Hepatocyte (in vitro differentiated cells): ENCODE measurements around the gene ZBP1. TPM values are rescaled to one million over a fixed set of nuclear protein-coding genes. Genes with fewer than 3 reads are reported as not detected.

Experiments
- DNase-seq: peaks from one replicate; pipeline ENCODE4 v3.0.0-alpha.2; 2016; ENCODE audit warnings: low spot score
- H2AFZ ChIP-seq: fragments of 200-600 bp; sonication (generic); 2 replicates; pipeline ENCODE4 v1.6.0; 2016; ENCODE audit warnings: antibody characterized with exemption, mild to moderate bottlenecking
- H3K27ac ChIP-seq: fragments of 200-600 bp; sonication (generic); 2 replicates; pipeline ENCODE4 v1.5.1; 2016; ENCODE audit warnings: mild to moderate bottlenecking
- H3K27me3 ChIP-seq: fragments of 200-600 bp; sonication (generic); 2 replicates; pipeline ENCODE4 v1.6.1; 2016
- H3K36me3 ChIP-seq: fragments of 200-600 bp; sonication (generic); replicated peaks from 2 replicates; pipeline ENCODE4 v1.5.1; 2016; ENCODE audit warnings: low read depth; ENCODE audit not compliant: insufficient read depth
- H3K4me1 ChIP-seq: fragments of 200-600 bp; sonication (generic); 2 replicates; pipeline ENCODE4 v1.5.1; 2016; ENCODE audit warnings: mild to moderate bottlenecking, moderate library complexity; ENCODE audit not compliant: insufficient read depth
- H3K4me2 ChIP-seq: fragments of 200-600 bp; sonication (generic); 2 replicates; pipeline ENCODE4 v1.6.0; 2016
- H3K4me3 ChIP-seq: fragments of 200-600 bp; sonication (generic); 2 replicates; pipeline ENCODE4 v1.5.1; 2016; ENCODE audit warnings: mild to moderate bottlenecking
- H3K79me2 ChIP-seq: fragments of 200-600 bp; sonication (generic); 2 replicates; pipeline ENCODE4 v1.6.0; 2017; ENCODE audit warnings: mild to moderate bottlenecking
- H3K9me2 ChIP-seq: fragments of 200-600 bp; sonication (generic); replicated peaks from 2 replicates; pipeline ENCODE4 v1.6.0; 2017; ENCODE audit warnings: mild to moderate bottlenecking; ENCODE audit not compliant: insufficient read depth
- H3K9me3 ChIP-seq: fragments of 200-600 bp; sonication (generic); 2 replicates; pipeline ENCODE4 v1.5.1; 2016; ENCODE audit warnings: low read depth, mild to moderate bottlenecking
- H4K20me1 ChIP-seq: fragments of 200-600 bp; sonication (generic); 2 replicates; pipeline ENCODE4 v1.6.0; 2016; ENCODE audit warnings: mild to moderate bottlenecking; ENCODE audit not compliant: insufficient read depth, poor library complexity, severe bottlenecking
- EZH2 ChIP-seq: fragments of 200-600 bp; sonication (generic); IDR thresholded peaks from 2 replicates; pipeline ENCODE4 v1.6.1; 2016; ENCODE audit warnings: antibody characterized with exemption, mild to moderate bottlenecking, borderline replicate concordance
- EZH2phosphoT487 ChIP-seq: fragments of 200-600 bp; sonication (generic); IDR thresholded peaks from one replicate; pipeline ENCODE4 v1.6.1; 2018; ENCODE audit warnings: antibody characterized with exemption, mild to moderate bottlenecking, low read depth, moderate library complexity; ENCODE audit not compliant: unreplicated experiment, severe bottlenecking
- WGBS: methylation state at CpG from one replicate; pipeline ENCODE4 v1.1.6; 2016; ENCODE audit warnings: low lambda C conversion rate; ENCODE audit errors: missing lambda C conversion rate; 5-methylcytosine and 5-hydroxymethylcytosine counted together
- polyA plus RNA-seq: library from polyadenylated mRNA; unstranded; fragments of >200 nt; fragmentation: Nextera tagmentation; extraction: Ambion mirVana; gene quantifications from 2 replicates; pipeline ENCODE4 v1.2.1, GENCODE V29; 2016
- total RNA-seq: library from RNA; depleted of rRNA; stranded (reverse); fragments of >200 nt; gene quantifications from 2 replicates; pipeline ENCODE4 v1.2.3, GENCODE V29; 2014
- TF ChIP-seq, protein P1 (sequence below): fragments of 200-600 bp; sonication (generic); IDR thresholded peaks from 2 replicates; pipeline ENCODE4 v1.5.1; 2016; ENCODE audit warnings: antibody characterized with exemption, mild to moderate bottlenecking; ENCODE audit not compliant: poor library complexity

ZBP1 gene
- total and polyA plus RNA-seq, 2 experiments from 2014 or later = not detected

DNA sequence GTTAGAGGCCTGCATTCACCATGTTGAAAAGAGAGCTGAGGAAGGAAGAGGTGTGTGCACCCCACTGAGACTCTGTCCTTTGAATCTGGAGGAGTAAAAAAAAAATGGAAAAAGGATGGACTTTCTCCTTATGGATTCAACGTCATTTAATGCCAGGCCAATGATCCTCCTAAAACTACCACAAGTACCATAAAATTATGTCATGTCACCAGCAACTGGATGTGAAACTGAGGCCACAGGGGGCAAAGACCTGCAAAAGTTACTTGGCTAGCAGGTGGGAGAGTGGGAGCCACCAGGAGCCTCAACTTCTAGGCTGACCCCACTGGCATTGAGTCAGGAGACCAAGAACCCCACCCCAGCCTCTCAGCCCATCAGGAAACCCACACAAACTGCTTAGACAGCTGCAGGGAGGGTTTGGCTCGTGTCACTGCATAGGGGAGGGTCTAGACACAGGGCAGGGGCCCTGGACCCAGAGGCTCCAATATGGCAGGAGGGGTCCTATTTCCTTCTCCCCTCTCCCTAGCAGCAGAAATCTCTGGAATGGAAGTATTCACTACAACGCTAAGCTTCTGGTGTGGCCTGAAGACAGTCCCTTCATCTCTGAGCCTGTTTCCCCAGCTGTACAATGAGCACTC, 48.3 kb downstream of the ZBP1 start:
- Histone ChIP-seq H3K27me3 (peaks cover 11% of the 10 kb centered on the region), H3K79me2 (no peaks in the 10 kb centered on the region), H2AFZ (no peak overlapping the region), H3K9me2 (no peaks in the 10 kb centered on the region), H4K20me1 (no peaks in the 10 kb centered on the region), H3K36me3 (no peaks in the 10 kb centered on the region), H3K4me2 (no peak overlapping the region), H3K27ac (no peak overlapping the region), H3K4me1 (peaks cover 8% of the 10 kb centered on the region), H3K9me3 (no peaks in the 10 kb centered on the region), H3K4me3 (no peak overlapping the region)
- no peak for DNase-seq
- 93% methylated on average over 3 of the region's 3 CpGs for whole genome bisulfite sequencing
- TF ChIP-seq EZH2phosphoT487 = no peak
- no peak for TF ChIP-seq EZH2

DNA sequence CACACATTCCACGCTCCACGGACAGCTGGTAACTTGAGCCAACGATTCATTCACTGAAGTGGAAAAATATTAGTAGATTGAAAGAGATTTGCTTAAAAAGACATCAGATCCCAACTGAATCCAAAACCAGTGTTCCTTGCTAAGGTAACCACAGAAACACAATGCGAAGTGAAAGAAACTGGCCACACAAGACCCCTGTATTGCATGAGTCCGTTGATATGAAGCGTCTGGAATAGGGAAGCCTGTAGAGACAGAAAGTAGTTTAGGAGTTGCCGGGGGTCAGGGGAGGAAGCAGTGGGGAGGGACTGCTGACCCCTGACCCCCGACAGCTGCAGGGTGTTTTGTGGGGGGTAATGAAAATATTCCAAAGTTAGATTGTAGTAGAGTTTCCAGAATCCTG, 49.3 kb downstream of the ZBP1 start:
- Histone ChIP-seq H2AFZ (no peak overlapping the region), H3K9me2 (no peaks in the 10 kb centered on the region), H3K36me3 (no peaks in the 10 kb centered on the region), H3K27ac (no peak overlapping the region), H3K9me3 (no peaks in the 10 kb centered on the region), H3K4me2 (no peak overlapping the region), H3K4me3 (no peak overlapping the region), H3K4me1 (peaks cover 8% of the 10 kb centered on the region), H3K27me3 (peaks cover 11% of the 10 kb centered on the region), H3K79me2 (no peaks in the 10 kb centered on the region), H4K20me1 (no peaks in the 10 kb centered on the region)
- 68% methylated on average over 8 of the region's 8 CpGs for WGBS
- TF ChIP-seq EZH2phosphoT487 = no peak
- no peak for TF ChIP-seq EZH2
- TF ChIP-seq, protein P1, sequence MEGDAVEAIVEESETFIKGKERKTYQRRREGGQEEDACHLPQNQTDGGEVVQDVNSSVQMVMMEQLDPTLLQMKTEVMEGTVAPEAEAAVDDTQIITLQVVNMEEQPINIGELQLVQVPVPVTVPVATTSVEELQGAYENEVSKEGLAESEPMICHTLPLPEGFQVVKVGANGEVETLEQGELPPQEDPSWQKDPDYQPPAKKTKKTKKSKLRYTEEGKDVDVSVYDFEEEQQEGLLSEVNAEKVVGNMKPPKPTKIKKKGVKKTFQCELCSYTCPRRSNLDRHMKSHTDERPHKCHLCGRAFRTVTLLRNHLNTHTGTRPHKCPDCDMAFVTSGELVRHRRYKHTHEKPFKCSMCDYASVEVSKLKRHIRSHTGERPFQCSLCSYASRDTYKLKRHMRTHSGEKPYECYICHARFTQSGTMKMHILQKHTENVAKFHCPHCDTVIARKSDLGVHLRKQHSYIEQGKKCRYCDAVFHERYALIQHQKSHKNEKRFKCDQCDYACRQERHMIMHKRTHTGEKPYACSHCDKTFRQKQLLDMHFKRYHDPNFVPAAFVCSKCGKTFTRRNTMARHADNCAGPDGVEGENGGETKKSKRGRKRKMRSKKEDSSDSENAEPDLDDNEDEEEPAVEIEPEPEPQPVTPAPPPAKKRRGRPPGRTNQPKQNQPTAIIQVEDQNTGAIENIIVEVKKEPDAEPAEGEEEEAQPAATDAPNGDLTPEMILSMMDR = no peak
- no peak for DNase-seq

DNA sequence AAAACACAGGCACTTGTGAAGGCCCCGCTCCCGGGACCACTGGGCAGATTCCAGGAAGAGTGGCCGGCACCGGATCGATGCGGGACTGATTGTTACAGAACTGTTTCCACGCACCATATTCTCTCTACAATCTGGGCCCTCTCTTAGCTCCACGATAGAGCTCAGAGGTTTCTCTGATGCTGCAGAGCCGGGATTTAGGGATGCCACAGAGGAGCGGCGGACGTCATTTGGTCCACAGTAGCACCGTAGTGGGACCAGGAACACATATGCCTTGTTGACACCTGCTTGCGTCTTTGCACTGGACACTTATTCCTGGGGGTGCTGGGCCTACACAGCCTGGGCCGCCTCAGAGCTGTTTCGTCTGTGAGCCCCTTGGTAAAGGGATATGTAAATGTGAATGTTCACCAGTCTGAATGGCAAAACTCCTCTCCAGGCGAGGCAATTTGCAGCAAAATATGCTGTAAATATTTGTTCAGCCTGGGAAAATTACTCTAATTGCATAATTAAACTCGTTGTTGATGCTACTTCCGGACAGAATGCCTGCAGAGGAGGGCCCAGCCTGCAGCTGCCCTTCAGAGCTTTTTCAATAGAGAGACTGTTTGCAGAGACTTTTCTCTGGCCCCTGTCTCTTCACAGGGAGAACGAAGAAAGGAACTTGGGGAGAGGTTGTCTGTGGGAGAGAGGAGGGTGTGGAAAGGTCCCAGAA, 49.9 kb downstream of the ZBP1 start:
- Histone ChIP-seq H3K27ac (no peak overlapping the region), H3K27me3 (peaks cover 9% of the 10 kb centered on the region), H2AFZ (no peak overlapping the region), H3K9me3 (no peaks in the 10 kb centered on the region), H3K4me3 (no peak overlapping the region), H3K79me2 (no peaks in the 10 kb centered on the region), H3K4me1 (peaks cover 8% of the 10 kb centered on the region), H3K4me2 (no peak overlapping the region), H3K9me2 (no peaks in the 10 kb centered on the region), H4K20me1 (no peaks in the 10 kb centered on the region), H3K36me3 (no peaks in the 10 kb centered on the region)
- WGBS = 83% methylated on average over 20 of the region's 20 CpGs
- no peak for DNase-seq
- no peak for TF ChIP-seq EZH2
- no peak for TF ChIP-seq EZH2phosphoT487
- TF ChIP-seq, protein P1 = no peak

- no peaks in the 10 kb centered on the region for H3K9me3 ChIP-seq
- H3K27me3 ChIP-seq = no peaks in the 10 kb centered on the region
- DNase-seq = no peak
- H3K4me2 ChIP-seq = no peak overlapping the region
- no peaks in the 10 kb centered on the region for H4K20me1 ChIP-seq
- no peak overlapping the region for H2AFZ ChIP-seq
- H3K4me1 ChIP-seq = peaks cover 8% of the 10 kb centered on the region
- no peaks in the 10 kb centered on the region for H3K9me2 ChIP-seq
- WGBS = 93% methylated on average over 12 of the region's 12 CpGs
- H3K27ac ChIP-seq = no peak overlapping the region
- no peaks in the 10 kb centered on the region for H3K79me2 ChIP-seq
- no peak overlapping the region for H3K4me3 ChIP-seq
- no peaks in the 10 kb centered on the region for H3K36me3 ChIP-seq
- TF ChIP-seq, protein P1 = no peak
- TF ChIP-seq EZH2phosphoT487 (no peak), EZH2 (no peak)
Measured at GRCh38 chr20:57568960-57569359, 51.3 kb downstream of the ZBP1 start.
